Measurements from ENCODE around the gene PPFIBP1. TPM values are rescaled to one million over a fixed set of nuclear protein-coding genes. Genes with fewer than 3 reads are reported as not detected.

The PPFIBP1 gene
- polyA plus RNA-seq, 2 of the 4 experiments (the other 2 are of a cell fraction) = 24.8 to 89.0 TPM

DNA sequence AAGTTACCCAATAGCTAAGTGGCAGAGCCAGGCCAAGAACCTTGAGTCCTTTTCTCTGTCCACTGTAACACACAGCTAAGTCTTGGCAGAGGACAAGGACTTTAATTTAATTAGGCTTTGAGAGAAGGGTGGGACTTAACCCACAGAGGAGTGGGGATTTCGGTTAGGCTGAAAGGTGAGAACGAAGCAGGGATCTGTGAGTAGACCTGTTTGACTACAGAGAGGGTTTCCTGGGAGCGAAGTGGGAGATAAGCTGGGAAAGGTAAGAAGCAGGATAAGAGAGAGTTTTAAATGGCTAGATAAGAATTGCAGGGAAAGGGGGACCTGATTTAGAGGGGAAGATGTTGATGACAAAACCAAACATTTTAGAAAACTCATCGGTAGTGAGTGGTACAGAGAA, 2.0 kb upstream of the PPFIBP1 start:
- ATAC-seq (no peak), DNase-seq (ENCODE audit: low read depth in 1 of 2, low spot score in 1 of 2) (no peak), FAIRE-seq (no peak)
- ChIA-PET CTCF (interaction anchor here (3.7 kb wide), 1 partner anchor 113 kb away, joined by 27 read pairs; no protein-coding TSS in a partner anchor), POLR2A (no interaction called here)
- TF ChIP-seq FOSB (CRISPR knock-in tag; IDR thresholded peaks at IDR 0.05) (no peak), TP53 (CRISPR knock-in tag; IDR thresholded peaks at IDR 0.05) (no peak), RFX5 (IDR thresholded peaks at IDR 0.05) (no peak), RARB (CRISPR knock-in tag; IDR thresholded peaks at IDR 0.05) (no peak), POLR2AphosphoS2 (conservative IDR thresholded peaks at IDR 0.05; ENCODE audit: low read length) (no peak), JUN (IDR thresholded peaks at IDR 0.05) (no peak), FOXS1 (CRISPR knock-in tag; IDR thresholded peaks at IDR 0.05) (no peak), ZC3H11A (IDR thresholded peaks at IDR 0.05) (no peak), HOXA7 (CRISPR knock-in tag; IDR thresholded peaks at IDR 0.05) (no peak), HOXB13 (CRISPR knock-in tag; IDR thresholded peaks at IDR 0.05; ENCODE audit: low read depth) (no peak), MAFK (IDR thresholded peaks at IDR 0.05; ENCODE audit: partially characterized antibody) (no peak), RCOR1 (IDR thresholded peaks at IDR 0.05; ENCODE audit: low read depth, low read length) (no peak), MYC (IDR thresholded peaks at IDR 0.05; ENCODE audit: borderline replicate concordance, low read length) (no peak), HEYL (CRISPR knock-in tag; IDR thresholded peaks at IDR 0.05) (no peak)
- TF ChIP-seq, protein P1, sequence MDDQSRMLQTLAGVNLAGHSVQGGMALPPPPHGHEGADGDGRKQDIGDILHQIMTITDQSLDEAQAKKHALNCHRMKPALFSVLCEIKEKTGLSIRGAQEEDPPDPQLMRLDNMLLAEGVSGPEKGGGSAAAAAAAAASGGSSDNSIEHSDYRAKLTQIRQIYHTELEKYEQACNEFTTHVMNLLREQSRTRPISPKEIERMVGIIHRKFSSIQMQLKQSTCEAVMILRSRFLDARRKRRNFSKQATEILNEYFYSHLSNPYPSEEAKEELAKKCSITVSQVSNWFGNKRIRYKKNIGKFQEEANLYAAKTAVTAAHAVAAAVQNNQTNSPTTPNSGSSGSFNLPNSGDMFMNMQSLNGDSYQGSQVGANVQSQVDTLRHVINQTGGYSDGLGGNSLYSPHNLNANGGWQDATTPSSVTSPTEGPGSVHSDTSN (IDR thresholded peaks at IDR 0.05) = no peak
- TF ChIP-seq, protein P2, sequence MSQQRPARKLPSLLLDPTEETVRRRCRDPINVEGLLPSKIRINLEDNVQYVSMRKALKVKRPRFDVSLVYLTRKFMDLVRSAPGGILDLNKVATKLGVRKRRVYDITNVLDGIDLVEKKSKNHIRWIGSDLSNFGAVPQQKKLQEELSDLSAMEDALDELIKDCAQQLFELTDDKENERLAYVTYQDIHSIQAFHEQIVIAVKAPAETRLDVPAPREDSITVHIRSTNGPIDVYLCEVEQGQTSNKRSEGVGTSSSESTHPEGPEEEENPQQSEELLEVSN (IDR thresholded peaks at IDR 0.05; ENCODE audit: borderline replicate concordance, low read depth) = no peak
- TF ChIP-seq, protein P3, sequence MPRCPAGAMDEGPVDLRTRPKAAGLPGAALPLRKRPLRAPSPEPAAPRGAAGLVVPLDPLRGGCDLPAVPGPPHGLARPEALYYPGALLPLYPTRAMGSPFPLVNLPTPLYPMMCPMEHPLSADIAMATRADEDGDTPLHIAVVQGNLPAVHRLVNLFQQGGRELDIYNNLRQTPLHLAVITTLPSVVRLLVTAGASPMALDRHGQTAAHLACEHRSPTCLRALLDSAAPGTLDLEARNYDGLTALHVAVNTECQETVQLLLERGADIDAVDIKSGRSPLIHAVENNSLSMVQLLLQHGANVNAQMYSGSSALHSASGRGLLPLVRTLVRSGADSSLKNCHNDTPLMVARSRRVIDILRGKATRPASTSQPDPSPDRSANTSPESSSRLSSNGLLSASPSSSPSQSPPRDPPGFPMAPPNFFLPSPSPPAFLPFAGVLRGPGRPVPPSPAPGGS (IDR thresholded peaks at IDR 0.05) = no peak
- no peak overlapping the region for H3K4me2 ChIP-seq
- H3K4me3 ChIP-seq = no peak overlapping the region
- 95% methylated on average over 4 of the region's 4 CpGs for WGBS (ENCODE audit: missing lambda C conversion rate)
- H3K4me1 ChIP-seq = peaks cover 21% of the 10 kb centered on the region
- H3K9me3 ChIP-seq = no peaks in the 10 kb centered on the region
- no peak overlapping the region for H3K27ac ChIP-seq

DNA sequence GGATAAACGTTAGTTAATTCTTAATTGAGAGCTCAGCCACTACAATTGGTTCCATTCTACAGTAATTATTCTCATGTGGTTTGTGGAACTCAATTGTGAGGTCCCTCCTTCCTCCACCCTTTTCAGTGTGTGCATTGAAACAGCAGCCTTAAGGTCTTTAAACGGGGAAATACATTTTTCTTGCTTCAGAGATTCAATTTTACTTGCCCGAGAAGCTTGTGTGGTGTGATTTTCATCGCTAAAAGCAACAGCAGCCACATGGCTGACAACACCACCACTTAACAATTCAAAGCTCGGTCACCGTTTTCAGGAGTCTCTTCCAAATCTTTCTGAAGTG, 733 bp upstream of the PPFIBP1 start:
- Histone ChIP-seq H3K9me3 (no peaks in the 10 kb centered on the region), H3K4me1 (peaks cover 21% of the 10 kb centered on the region), H3K27ac (peak overlapping the region; percentile 86 to 94), H3K4me2 (peak overlapping the region; percentile 86), H3K4me3 (peak overlapping the region; percentile 63)
- TF ChIP-seq BHLHE40 (IDR thresholded peaks at IDR 0.05; ENCODE audit: low read depth, low read length) = no peak
- TF ChIP-seq MYC (IDR thresholded peaks at IDR 0.05; ENCODE audit: borderline replicate concordance, low read length) = no peak; the same call in 1 of the 2 replicates
- no peak for TF ChIP-seq NPAS2 (CRISPR knock-in tag; IDR thresholded peaks at IDR 0.05; ENCODE audit: borderline replicate concordance)
- TF ChIP-seq FOSB (CRISPR knock-in tag; IDR thresholded peaks at IDR 0.05) = no peak
- no peak for TF ChIP-seq TP53 (CRISPR knock-in tag; IDR thresholded peaks at IDR 0.05)
- TF ChIP-seq HOXB13 (CRISPR knock-in tag; IDR thresholded peaks at IDR 0.05; ENCODE audit: low read depth) = 0 out of 2 replicates have a peak, but pooled peaks have one; percentile 50
- TF ChIP-seq CBX8 (IDR thresholded peaks at IDR 0.05) = no peak
- TF ChIP-seq NFE2L2 (conservative IDR thresholded peaks at IDR 0.05; ENCODE audit: low read length) = no peak
- WGBS (ENCODE audit: missing lambda C conversion rate) = 13% methylated on average over 6 of the region's 6 CpGs
- DNase-seq (ENCODE audit: low read depth in 1 of 2, low spot score in 1 of 2) (no peak), ATAC-seq (peak; percentile 1 to 3; a peak in 5 of 6 replicates), FAIRE-seq (no peak)
- ChIA-PET POLR2A (interaction anchor here (0.8 to 2.8 kb wide), 13 partner anchors 15 to 508 kb away, joined by 3 to 43 read pairs (median 5); no protein-coding TSS in a partner anchor), CTCF (interaction anchor here (0.7 to 3.7 kb wide), 7 partner anchors 10 to 112 kb away, joined by 3 to 27 read pairs (median 4); no protein-coding TSS in a partner anchor)

DNA sequence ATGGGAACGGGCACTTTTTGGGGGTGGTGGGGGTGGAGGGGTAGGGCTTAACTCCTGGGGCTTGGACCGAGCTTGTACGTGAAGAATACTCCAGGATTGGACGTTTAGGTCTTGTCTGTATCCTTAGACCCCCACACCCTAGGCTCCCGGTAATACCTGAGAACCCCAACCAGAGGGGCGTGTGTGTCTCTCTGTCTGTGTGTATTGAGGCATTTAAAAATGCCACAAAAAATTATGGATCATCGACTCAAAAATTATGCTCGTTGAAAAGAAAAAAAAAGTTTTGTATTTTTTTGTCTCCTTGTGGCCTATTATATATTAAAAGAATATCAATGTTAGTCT, 459 bp downstream of the PPFIBP1 start:
- no peak for DNase-seq (ENCODE audit: low read depth in 1 of 2, low spot score in 1 of 2)
- 2% methylated on average over 7 of the region's 8 CpGs for WGBS (ENCODE audit: missing lambda C conversion rate)
- H3K4me1 ChIP-seq = peaks cover 21% of the 10 kb centered on the region
- no peak for FAIRE-seq
- peak overlapping the region; percentile 78 for H3K4me2 ChIP-seq
- peak overlapping the region; percentile 63 for H3K4me3 ChIP-seq
- peak; percentile 48 to 60; a peak in 5 of 6 replicates for ATAC-seq
- ChIA-PET CTCF (interaction anchor here (0.6 to 3.7 kb wide), 14 partner anchors 8 to 1275 kb away, joined by 3 to 27 read pairs (median 4); no protein-coding TSS in a partner anchor), POLR2A (interaction anchor here (0.5 to 2.8 kb wide), 22 partner anchors 9 to 509 kb away, joined by 3 to 43 read pairs (median 4); no protein-coding TSS in a partner anchor)
- H3K9me3 ChIP-seq = no peaks in the 10 kb centered on the region
- peak overlapping the region; percentile 86 to 94 for H3K27ac ChIP-seq
- peak; percentile 19 for TF ChIP-seq PHF8 (IDR thresholded peaks at IDR 0.05; ENCODE audit: borderline replicate concordance, low read depth)
- no peak for TF ChIP-seq HOXA7 (CRISPR knock-in tag; IDR thresholded peaks at IDR 0.05)
- no peak for TF ChIP-seq CHD2 (IDR thresholded peaks at IDR 0.05; ENCODE audit: low read length, partially characterized antibody)
- TF ChIP-seq, protein P1 (IDR thresholded peaks at IDR 0.05) = no peak
- TF ChIP-seq, protein P4, sequence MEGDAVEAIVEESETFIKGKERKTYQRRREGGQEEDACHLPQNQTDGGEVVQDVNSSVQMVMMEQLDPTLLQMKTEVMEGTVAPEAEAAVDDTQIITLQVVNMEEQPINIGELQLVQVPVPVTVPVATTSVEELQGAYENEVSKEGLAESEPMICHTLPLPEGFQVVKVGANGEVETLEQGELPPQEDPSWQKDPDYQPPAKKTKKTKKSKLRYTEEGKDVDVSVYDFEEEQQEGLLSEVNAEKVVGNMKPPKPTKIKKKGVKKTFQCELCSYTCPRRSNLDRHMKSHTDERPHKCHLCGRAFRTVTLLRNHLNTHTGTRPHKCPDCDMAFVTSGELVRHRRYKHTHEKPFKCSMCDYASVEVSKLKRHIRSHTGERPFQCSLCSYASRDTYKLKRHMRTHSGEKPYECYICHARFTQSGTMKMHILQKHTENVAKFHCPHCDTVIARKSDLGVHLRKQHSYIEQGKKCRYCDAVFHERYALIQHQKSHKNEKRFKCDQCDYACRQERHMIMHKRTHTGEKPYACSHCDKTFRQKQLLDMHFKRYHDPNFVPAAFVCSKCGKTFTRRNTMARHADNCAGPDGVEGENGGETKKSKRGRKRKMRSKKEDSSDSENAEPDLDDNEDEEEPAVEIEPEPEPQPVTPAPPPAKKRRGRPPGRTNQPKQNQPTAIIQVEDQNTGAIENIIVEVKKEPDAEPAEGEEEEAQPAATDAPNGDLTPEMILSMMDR (IDR thresholded peaks at IDR 0.05) = peak; percentile 12; the same call in 2 of the 3 replicates
- 0 out of 3 replicates have a peak, but pooled peaks have one; percentile 2 for TF ChIP-seq SMC3 (IDR thresholded peaks at IDR 0.05)

All from A549 (cell line).